DOHH2 (cell line): ENCODE measurements around the gene EPC1.

ENCODE experiments used
- EZH2phosphoT487 ChIP-seq: fragments of 200-600 bp; sonication (generic); IDR thresholded peaks from 2 replicates; pipeline ENCODE4 v1.6.1; 2017; ENCODE audit warnings: borderline replicate concordance, mild to moderate bottlenecking, antibody characterized with exemption, low read length, moderate library complexity, mixed read lengths
- TF ChIP-seq, protein P1 (sequence below): fragments of 200-600 bp; sonication (generic); IDR thresholded peaks from one replicate; pipeline ENCODE4 v1.5.1; 2014; ENCODE audit warnings: antibody characterized with exemption, mild to moderate bottlenecking, low read depth, low read length; ENCODE audit not compliant: poor library complexity, severe bottlenecking

GRCh38 chr10:32234471-32234870 is 112.5 kb downstream of the EPC1 start:
- TF ChIP-seq, protein P1, sequence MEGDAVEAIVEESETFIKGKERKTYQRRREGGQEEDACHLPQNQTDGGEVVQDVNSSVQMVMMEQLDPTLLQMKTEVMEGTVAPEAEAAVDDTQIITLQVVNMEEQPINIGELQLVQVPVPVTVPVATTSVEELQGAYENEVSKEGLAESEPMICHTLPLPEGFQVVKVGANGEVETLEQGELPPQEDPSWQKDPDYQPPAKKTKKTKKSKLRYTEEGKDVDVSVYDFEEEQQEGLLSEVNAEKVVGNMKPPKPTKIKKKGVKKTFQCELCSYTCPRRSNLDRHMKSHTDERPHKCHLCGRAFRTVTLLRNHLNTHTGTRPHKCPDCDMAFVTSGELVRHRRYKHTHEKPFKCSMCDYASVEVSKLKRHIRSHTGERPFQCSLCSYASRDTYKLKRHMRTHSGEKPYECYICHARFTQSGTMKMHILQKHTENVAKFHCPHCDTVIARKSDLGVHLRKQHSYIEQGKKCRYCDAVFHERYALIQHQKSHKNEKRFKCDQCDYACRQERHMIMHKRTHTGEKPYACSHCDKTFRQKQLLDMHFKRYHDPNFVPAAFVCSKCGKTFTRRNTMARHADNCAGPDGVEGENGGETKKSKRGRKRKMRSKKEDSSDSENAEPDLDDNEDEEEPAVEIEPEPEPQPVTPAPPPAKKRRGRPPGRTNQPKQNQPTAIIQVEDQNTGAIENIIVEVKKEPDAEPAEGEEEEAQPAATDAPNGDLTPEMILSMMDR: no peak
- TF ChIP-seq EZH2phosphoT487: no peak
